HUDEP-2 (cell line): ENCODE measurements around the gene EIF3K.

Experiments
- DNase-seq, 76 experiments: peaks; one replicate each; lab custom pipeline; 2025; ENCODE audit not compliant: unreplicated experiment in 76 of 76; lab: John Stamatoyannopoulos, UW

EIF3K gene

GRCh38 chr19:38683393-38684077, 64.5 kb downstream of the EIF3K start:
- DNase-seq: peak in 67 of 76 experiments; percentile 26 to 92 (median 59)

- peak in 31 of 76 experiments; percentile 3 to 76 (median 39) for DNase-seq
Observed at GRCh38 chr19:38684078-38684861, 65.3 kb downstream of the EIF3K start.

GRCh38 chr19:38684862-38685665, 66.1 kb downstream of the EIF3K start:
- DNase-seq: no peak

- DNase-seq: peak in 10 of 76 experiments; percentile 12 to 43 (median 26)
Observed at GRCh38 chr19:38685666-38686529, 66.9 kb downstream of the EIF3K start.

- no peak for DNase-seq
Observed at GRCh38 chr19:38686530-38686888, 67.5 kb downstream of the EIF3K start.
